CD4-positive, alpha-beta T cell treated with Interleukin-6 for 4 hours (primary cell): Measurements from ENCODE around the gene BPIFB1.

Experiments used
- DNase-seq: peaks from one replicate; pipeline ENCODE4 v3.0.0-alpha.2; 2020; ENCODE audit warnings: mixed read lengths

Gene BPIFB1

DNA sequence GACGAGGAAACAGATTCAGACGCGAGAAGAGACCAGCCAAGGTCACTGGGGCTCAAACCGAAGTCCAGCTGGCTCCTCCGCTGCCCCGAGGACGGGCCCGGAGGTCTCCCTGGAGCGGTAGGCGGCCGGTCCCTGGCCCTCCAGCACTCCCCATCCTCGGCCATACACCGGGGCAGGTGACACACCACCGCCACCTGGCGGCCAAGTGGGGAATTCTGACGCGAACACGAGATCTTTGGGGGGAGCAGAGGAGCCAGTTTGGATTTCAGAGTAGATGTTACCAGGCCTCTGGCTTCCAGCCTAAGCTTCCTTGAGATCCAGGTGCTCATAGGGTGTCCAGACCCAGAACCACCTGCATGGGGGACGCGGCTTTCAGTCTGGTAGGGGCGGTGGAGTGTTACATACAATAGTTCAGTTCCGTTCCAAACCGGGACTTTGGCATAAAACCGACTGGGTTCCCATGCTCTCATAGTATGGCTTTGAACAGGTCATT is 16.1 kb downstream of the BPIFB1 start:
- DNase-seq = peak; percentile 79

DNA sequence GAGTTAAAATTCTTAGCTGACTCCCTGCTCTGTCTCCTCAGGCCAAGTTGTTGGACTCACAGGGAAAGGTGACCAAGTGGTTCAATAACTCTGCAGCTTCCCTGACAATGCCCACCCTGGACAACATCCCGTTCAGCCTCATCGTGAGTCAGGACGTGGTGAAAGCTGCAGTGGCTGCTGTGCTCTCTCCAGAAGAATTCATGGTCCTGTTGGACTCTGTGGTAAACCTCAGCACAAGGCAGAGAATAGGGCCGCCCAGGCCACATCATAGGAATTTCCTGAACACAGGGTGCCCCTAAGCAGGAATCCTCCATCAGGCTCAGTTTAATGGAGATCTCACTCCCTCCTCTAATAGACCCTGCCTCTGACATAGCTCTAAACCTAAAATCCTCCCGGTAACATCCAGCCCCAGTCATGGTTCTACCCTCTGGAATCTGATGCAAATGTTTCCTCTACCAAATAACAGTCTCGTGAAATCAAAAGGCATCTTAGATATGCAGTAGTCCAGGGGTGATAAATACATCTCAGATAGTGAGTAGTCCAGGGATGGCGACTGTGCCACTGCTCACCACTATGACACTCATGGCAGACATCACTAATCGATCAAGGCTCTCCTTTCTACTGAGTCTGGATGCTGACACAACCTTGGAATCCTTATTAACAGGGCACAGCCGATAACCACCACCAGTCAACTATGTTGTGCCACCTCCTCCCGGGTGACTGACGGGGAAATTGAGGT is 18.3 kb downstream of the BPIFB1 start:
- DNase-seq = no peak

DNA sequence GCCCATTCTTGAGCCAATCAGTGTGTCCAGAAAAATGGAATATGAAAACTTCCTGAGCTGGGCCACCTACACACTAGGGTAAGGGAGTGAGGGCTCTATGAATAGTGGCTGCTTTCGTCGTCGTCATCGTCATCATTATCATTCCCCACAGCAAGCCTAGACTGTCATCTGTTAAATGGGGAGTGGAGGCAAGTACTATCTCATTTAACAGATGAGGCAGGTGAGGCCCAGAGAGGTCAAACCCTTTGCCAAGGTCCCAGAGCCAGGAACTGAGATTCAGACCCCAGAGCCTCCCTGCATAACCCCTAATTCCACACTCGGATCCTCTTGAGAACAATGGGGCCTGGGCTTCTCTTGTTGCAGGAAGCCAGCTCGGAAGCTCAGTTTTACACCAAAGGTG is 20.6 kb downstream of the BPIFB1 start:
- no peak for DNase-seq

- DNase-seq = no peak
These were observed 21.0 kb downstream of the BPIFB1 start for GRCh38 chr20:33304046-33304445.

DNA sequence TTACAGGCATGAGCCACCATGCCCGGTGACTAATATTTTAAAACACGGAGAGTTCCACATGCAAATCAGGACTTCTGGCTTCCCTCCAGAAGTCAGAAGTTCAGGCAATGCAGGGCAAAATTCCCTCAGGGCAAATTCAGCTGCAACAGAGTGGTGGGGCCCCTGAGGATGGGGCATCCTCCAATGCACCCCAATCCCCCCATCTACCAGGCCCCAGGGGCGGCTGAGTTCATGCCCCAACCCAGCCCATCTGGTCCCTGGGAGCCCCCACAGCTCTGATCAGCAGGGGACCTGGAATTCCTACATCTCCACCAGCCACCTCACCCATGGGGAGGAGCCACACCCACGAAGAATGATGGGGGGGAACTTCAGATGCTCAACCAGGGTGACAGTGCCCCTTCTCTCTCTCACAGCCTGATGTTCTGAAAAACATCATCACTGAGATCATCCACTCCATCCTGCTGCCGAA is 22.6 kb downstream of the BPIFB1 start:
- DNase-seq = no peak

DNA sequence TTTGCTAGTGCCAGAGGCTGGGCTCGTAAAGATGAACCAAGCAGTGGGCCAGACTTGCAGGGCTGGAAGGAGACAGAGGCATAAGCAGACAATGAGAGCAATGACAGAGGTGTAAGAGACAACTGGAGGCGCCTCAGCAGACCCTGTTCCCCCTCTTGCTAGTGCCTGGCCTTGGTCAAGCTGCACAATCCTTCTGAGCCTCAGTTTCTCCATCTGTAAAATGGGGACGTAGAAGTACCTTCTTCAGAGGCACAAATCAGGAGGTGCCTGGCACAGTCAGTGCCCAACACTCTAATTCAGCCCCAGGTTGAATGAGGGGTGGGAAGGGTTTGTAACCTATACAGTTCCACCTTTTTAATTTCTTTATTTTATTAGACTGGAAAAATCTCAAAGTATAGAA is 23.2 kb downstream of the BPIFB1 start:
- DNase-seq = no peak

DNA sequence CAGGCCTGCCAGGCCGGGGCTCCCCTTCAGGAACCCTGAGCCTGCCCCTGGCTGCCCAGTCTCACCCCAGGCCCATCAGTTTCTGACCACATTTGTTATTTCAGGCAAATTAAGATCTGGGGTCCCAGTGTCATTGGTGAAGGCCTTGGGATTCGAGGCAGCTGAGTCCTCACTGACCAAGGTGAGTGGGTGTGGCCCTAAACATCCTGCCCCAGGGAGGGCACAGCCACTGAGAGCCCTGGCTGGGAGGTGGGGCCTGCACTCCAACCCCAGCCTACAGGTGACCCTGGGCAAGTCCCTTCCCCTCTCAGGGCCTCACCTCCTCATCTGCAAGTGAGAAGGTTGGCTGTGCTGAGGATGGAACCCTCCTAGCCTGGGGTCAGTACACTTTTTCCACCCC is 23.8 kb downstream of the BPIFB1 start:
- no peak for DNase-seq

DNA sequence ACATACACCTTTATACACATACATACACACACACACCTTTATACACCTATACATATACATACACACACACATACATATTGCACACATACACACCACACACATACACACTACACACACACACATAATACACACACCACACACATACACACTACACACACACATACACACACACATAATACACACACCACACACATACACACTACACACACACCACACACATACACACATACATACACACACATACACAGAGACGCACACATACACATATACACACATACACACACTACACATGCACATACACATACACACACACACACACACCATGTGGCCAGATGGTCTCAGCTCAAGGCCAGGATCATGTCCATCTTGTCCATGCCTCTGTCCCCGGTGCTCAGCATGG is 25.7 kb downstream of the BPIFB1 start:
- DNase-seq = no peak

DNA sequence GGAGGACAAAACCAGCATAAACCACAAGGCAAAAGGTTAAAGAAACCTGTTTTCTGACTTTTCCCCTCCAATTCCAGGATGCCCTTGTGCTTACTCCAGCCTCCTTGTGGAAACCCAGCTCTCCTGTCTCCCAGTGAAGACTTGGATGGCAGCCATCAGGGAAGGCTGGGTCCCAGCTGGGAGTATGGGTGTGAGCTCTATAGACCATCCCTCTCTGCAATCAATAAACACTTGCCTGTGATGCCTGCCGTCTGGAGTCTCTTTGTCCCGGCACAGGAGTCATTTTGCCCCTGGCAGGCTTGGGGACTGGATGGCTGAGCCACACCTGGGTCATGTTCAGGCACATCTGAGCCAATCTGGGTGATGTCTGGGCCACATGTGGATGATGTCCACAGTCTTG is 26.6 kb downstream of the BPIFB1 start:
- no peak for DNase-seq

GRCh38 chr20:33310327-33310899 is 27.4 kb downstream of the BPIFB1 start:
- no peak for DNase-seq

GRCh38 chr20:33311011-33311410 is 28.0 kb downstream of the BPIFB1 start:
- no peak for DNase-seq

DNA sequence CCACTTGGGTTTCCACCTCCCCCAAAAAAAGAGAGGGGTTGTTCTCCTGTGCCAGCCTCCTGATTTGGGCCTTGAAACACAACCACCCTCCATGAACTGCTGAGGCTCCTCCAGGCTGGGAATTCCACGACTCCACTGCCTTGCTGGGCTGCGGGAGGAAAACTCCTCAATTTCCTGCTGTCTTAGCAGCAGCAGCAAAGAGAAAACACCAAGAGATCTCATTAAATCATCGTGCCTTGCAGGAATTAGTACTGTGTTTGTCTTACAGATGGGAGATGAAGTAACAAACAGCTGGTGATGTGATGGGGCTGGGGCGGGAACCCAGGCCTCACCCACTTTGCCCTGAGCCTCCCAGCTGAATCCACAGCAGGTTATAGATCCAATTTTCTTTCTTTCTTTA is 29.0 kb downstream of the BPIFB1 start:
- DNase-seq = no peak

GRCh38 chr20:33312583-33312982 is 29.6 kb downstream of the BPIFB1 start:
- DNase-seq = no peak

GRCh38 chr20:33313686-33314314 is 30.8 kb downstream of the BPIFB1 start:
- DNase-seq = no peak

DNA sequence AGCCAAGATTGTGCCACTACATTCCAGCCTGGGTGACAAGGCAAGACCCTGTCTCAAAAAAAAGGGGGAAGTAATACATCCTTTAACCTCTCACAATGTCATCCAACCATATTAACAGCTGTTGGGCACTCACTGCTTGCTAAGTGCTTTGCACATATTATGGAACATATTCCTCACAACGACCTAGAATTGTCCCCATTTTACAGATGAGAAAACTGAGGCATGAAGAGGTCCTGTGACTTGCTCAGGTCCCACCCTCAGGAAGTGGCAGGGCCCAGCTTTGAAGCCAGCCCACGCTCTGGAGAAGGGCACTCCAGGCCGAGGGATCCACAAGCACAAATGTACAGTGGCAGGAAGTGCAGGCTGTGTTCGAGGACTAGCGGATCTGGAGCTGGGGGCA is 33.3 kb downstream of the BPIFB1 start:
- no peak for DNase-seq

GRCh38 chr20:33316958-33317357 is 33.9 kb downstream of the BPIFB1 start:
- DNase-seq = no peak

DNA sequence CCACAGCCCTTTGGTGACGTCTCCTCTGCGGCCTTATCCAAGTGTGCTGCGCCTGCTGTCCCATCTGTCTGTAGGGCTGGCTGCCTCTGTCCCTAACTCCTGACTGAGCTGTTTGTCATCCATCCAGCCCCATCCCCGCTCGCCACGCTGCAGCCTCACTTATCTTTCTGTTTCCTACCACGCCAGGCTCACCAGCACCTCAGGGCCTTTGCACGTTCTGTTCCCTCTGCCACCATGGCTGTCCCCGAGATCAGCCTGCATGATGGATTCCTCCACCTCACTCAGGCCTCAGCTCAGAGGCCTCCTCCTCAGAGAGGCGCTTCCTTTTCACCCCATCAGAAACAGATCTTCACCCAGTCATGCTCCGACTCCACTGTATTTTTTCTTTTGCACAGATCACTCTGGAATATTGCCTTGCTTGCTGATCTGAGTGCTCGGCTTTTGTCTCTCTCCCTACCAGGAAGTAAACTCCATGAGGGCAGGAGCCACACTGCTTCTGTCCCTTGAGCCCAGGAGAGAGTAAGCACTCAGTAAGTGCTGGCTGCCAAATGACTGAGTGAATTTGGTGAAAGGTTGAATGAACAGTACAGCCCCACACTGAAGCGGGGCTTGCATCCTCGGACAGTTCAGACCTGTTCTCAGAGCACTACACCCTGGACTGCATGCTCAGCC is 34.5 kb downstream of the BPIFB1 start:
- DNase-seq = no peak

GRCh38 chr20:33318096-33318429 is 35.0 kb downstream of the BPIFB1 start:
- no peak for DNase-seq

DNA sequence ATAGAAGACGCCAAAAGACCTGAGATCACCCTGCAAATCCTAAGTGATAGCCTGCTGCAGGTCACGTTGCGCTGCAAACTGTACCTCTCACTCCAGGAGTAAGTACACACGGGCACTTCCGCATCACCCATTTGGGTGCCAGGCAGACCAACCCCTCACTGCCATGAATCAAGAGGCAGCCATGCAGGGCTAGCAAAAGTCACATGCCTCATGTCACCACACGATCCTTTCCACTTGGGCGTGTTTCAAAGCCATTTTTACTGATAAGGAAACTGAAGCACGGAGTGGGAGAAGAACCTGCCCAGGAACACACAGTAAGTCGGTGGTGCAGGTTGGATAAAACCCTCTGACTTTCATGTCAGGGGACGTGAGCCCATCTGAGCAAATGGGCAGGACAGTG is 37.0 kb downstream of the BPIFB1 start:
- DNase-seq = no peak

- no peak for DNase-seq
These were observed 39.4 kb downstream of the BPIFB1 start for GRCh38 chr20:33322456-33322855.

- DNase-seq = no peak
These were observed 40.2 kb downstream of the BPIFB1 start for GRCh38 chr20:33323236-33323635.

DNA sequence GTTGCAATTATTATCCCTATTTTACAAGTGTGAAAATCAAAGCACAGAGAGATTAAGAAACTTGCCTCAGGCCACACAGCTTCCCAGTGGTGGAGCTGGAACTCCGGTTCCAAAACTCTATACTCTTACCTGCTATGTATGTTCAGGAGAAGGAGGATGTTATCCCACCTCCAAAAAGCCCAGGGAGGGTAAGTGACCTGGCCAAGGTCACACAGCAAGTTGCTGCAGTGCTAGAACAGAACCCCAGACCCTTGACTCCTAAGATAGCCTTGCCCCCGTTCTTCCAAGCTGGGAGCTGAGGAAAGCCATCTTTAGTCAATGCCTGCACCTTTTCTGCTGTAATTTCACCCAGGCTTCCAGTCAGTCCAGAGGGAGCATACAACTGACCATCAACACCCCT is 42.3 kb downstream of the BPIFB1 start:
- DNase-seq = no peak
